SK-N-SH (cell line): Measurements from ENCODE around the gene AIPL1.
"Not testable (repeated sequence)": the region's sequence is repeated elsewhere in the genome, so short reads cannot be mapped to it uniquely, and the experiment has no call there.

Experiments used
- ELF1 ChIP-seq: IDR thresholded peaks from 2 replicates; pipeline ENCODE4 v1.4.0; 2012
- FOXM1 ChIP-seq: IDR thresholded peaks from 2 replicates; pipeline ENCODE4 v1.4.0; 2012; ENCODE audit warnings: low read depth, mild to moderate bottlenecking
- GABPA ChIP-seq: IDR thresholded peaks from 2 replicates; pipeline ENCODE4 v1.4.0; 2012; ENCODE audit warnings: low read depth, mild to moderate bottlenecking
- MXI1 ChIP-seq: IDR thresholded peaks from 2 replicates; pipeline ENCODE4 v1.6.1; 2012; ENCODE audit warnings: mild to moderate bottlenecking, low read depth, low read length, improper control_type of control experiment
- NFIC ChIP-seq: IDR thresholded peaks from 2 replicates; pipeline ENCODE4 v1.4.0; 2012; ENCODE audit warnings: borderline replicate concordance
- NRF1 ChIP-seq: IDR thresholded peaks from 2 replicates; pipeline ENCODE4 v1.6.1; 2012; ENCODE audit warnings: low read depth, mild to moderate bottlenecking, low read length
- POLR2AphosphoS5 ChIP-seq: IDR thresholded peaks from 2 replicates; pipeline ENCODE4 v1.6.1; 2012; ENCODE audit warnings: low read depth, low read length
- TAF1 ChIP-seq: IDR thresholded peaks from 2 replicates; pipeline ENCODE4 v1.6.1; 2012; ENCODE audit warnings: low read depth, mild to moderate bottlenecking, low read length, moderate library complexity, borderline replicate concordance
- TF ChIP-seq, protein P1 (sequence below): fragments of 200-600 bp; sonication (generic); IDR thresholded peaks from 2 replicates; pipeline ENCODE4 v1.6.1; 2017; ENCODE audit warnings: antibody characterized with exemption, mild to moderate bottlenecking, moderate library complexity
- TF ChIP-seq, protein P2 (sequence below): IDR thresholded peaks from 2 replicates; pipeline ENCODE4; 2012
- TF ChIP-seq, protein P3 (sequence below): IDR thresholded peaks from 2 replicates; pipeline ENCODE4 v1.6.1; 2012; ENCODE audit warnings: mild to moderate bottlenecking, low read depth, low read length, moderate library complexity

DNA sequence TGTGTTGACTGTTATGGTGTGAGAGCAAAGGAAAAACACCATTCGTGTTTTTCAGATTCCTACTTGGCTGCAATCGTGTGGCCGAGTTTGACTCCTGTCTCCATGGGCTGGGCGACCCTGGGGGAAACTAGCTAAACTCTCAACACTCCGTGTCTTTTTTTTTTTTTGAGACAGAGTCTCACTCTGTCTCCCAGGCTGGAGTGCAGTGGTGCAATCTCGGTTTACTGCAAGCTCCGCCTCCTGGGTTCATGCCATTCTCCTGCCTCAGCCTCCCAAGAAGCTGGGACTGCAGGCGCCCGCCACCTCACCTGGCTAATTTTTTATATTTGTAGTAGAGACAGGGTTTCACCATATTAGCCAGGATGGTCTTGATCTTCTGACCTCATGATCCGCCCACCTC, 47.9 kb upstream of the AIPL1 start:
- not testable (repeated sequence) for TF ChIP-seq POLR2AphosphoS5, ELF1, FOXM1, MXI1, NRF1, TAF1, GABPA, NFIC
- TF ChIP-seq, protein P1, sequence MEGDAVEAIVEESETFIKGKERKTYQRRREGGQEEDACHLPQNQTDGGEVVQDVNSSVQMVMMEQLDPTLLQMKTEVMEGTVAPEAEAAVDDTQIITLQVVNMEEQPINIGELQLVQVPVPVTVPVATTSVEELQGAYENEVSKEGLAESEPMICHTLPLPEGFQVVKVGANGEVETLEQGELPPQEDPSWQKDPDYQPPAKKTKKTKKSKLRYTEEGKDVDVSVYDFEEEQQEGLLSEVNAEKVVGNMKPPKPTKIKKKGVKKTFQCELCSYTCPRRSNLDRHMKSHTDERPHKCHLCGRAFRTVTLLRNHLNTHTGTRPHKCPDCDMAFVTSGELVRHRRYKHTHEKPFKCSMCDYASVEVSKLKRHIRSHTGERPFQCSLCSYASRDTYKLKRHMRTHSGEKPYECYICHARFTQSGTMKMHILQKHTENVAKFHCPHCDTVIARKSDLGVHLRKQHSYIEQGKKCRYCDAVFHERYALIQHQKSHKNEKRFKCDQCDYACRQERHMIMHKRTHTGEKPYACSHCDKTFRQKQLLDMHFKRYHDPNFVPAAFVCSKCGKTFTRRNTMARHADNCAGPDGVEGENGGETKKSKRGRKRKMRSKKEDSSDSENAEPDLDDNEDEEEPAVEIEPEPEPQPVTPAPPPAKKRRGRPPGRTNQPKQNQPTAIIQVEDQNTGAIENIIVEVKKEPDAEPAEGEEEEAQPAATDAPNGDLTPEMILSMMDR: not testable (repeated sequence)
- TF ChIP-seq, protein P2, sequence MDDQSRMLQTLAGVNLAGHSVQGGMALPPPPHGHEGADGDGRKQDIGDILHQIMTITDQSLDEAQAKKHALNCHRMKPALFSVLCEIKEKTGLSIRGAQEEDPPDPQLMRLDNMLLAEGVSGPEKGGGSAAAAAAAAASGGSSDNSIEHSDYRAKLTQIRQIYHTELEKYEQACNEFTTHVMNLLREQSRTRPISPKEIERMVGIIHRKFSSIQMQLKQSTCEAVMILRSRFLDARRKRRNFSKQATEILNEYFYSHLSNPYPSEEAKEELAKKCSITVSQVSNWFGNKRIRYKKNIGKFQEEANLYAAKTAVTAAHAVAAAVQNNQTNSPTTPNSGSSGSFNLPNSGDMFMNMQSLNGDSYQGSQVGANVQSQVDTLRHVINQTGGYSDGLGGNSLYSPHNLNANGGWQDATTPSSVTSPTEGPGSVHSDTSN: not testable (repeated sequence)
- TF ChIP-seq, protein P3, sequence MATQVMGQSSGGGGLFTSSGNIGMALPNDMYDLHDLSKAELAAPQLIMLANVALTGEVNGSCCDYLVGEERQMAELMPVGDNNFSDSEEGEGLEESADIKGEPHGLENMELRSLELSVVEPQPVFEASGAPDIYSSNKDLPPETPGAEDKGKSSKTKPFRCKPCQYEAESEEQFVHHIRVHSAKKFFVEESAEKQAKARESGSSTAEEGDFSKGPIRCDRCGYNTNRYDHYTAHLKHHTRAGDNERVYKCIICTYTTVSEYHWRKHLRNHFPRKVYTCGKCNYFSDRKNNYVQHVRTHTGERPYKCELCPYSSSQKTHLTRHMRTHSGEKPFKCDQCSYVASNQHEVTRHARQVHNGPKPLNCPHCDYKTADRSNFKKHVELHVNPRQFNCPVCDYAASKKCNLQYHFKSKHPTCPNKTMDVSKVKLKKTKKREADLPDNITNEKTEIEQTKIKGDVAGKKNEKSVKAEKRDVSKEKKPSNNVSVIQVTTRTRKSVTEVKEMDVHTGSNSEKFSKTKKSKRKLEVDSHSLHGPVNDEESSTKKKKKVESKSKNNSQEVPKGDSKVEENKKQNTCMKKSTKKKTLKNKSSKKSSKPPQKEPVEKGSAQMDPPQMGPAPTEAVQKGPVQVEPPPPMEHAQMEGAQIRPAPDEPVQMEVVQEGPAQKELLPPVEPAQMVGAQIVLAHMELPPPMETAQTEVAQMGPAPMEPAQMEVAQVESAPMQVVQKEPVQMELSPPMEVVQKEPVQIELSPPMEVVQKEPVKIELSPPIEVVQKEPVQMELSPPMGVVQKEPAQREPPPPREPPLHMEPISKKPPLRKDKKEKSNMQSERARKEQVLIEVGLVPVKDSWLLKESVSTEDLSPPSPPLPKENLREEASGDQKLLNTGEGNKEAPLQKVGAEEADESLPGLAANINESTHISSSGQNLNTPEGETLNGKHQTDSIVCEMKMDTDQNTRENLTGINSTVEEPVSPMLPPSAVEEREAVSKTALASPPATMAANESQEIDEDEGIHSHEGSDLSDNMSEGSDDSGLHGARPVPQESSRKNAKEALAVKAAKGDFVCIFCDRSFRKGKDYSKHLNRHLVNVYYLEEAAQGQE: not testable (repeated sequence)
